Cardiac fibroblast (primary cell): ENCODE data around the gene MROH2A.
A peak's percentile ranks its signal among the peaks of the same experiment; 100 is the strongest.

Source experiments
- DNase-seq, 2 donors: peaks; one replicate each; pipeline versions ENCODE4 v3.0.0 to v3.0.0-alpha.2; 2010; ENCODE audit warnings: low read depth in 2 of 2
- H3K4me3 ChIP-seq, 2 donors: replicated peaks in 1 of 2; 1 replicate in 1 of 2; 2 replicates in 1 of 2; pipeline ENCODE4 v1.5.1; 2011; ENCODE audit warnings: low read depth in 2 of 2, low read length in 2 of 2, mild to moderate bottlenecking in 2 of 2, moderate library complexity in 1 of 2
- TF ChIP-seq, protein P1 (sequence below): IDR thresholded peaks from one replicate; pipeline ENCODE4 v1.5.1; 2011; ENCODE audit warnings: low read depth, mild to moderate bottlenecking, low read length, inconsistent platforms

Gene MROH2A

GRCh38 chr2:233764761-233765160 is 13.4 kb upstream of the MROH2A start:
- no peak for DNase-seq
- H3K4me3 ChIP-seq = no peak overlapping the region
- TF ChIP-seq, protein P1, sequence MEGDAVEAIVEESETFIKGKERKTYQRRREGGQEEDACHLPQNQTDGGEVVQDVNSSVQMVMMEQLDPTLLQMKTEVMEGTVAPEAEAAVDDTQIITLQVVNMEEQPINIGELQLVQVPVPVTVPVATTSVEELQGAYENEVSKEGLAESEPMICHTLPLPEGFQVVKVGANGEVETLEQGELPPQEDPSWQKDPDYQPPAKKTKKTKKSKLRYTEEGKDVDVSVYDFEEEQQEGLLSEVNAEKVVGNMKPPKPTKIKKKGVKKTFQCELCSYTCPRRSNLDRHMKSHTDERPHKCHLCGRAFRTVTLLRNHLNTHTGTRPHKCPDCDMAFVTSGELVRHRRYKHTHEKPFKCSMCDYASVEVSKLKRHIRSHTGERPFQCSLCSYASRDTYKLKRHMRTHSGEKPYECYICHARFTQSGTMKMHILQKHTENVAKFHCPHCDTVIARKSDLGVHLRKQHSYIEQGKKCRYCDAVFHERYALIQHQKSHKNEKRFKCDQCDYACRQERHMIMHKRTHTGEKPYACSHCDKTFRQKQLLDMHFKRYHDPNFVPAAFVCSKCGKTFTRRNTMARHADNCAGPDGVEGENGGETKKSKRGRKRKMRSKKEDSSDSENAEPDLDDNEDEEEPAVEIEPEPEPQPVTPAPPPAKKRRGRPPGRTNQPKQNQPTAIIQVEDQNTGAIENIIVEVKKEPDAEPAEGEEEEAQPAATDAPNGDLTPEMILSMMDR = no peak

- no peak overlapping the region for H3K4me3 ChIP-seq
- DNase-seq = no peak
- TF ChIP-seq, protein P1 = no peak
These were observed 11.7 kb upstream of the MROH2A start for GRCh38 chr2:233766416-233766815.

DNA sequence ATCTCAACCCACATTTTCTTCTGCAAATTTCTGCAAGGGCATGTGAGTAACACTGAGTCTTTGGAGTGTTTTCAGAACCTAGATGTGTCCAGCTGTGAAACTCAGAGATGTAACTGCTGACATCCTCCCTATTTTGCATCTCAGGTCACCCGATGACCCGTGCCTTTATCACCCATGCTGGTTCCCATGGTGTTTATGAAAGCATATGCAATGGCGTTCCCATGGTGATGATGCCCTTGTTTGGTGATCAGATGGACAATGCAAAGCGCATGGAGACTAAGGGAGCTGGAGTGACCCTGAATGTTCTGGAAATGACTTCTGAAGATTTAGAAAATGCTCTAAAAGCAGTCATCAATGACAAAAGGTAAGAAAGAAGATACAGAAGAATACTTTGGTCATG is 10.1 kb upstream of the MROH2A start:
- no peak overlapping the region for H3K4me3 ChIP-seq
- DNase-seq = no peak
- TF ChIP-seq, protein P1 = no peak

DNA sequence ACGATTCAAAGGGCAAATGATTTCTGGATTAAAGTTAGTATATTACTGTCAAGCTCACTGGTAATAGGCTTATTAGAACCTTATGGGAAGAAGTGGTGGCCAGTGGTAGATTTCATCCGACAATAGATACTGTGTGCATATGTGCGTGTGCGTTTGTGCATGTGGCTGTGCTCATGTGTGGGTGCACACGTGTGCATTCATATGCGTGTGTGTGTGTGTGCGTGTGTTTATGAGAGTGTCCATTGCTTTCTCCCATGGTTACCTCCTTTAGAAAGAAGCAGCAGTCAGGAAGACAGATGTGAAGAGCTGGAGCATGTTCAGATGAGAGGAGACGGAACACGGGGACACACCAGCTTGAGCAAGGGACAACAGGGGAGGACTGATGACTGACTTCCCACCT is 8.9 kb upstream of the MROH2A start:
- no peak for DNase-seq
- TF ChIP-seq, protein P1 = no peak
- no peak overlapping the region for H3K4me3 ChIP-seq

DNA sequence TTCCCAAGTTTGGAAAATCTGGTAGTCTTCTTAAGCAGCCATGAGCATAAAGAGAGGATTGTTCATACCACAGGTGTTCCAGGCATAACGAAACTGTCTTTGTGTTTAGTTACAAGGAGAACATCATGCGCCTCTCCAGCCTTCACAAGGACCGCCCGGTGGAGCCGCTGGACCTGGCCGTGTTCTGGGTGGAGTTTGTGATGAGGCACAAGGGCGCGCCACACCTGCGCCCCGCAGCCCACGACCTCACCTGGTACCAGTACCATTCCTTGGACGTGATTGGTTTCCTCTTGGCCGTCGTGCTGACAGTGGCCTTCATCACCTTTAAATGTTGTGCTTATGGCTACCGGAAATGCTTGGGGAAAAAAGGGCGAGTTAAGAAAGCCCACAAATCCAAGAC is 6.0 kb upstream of the MROH2A start:
- H3K4me3 ChIP-seq = no peak overlapping the region
- DNase-seq = no peak
- TF ChIP-seq, protein P1 = no peak

DNA sequence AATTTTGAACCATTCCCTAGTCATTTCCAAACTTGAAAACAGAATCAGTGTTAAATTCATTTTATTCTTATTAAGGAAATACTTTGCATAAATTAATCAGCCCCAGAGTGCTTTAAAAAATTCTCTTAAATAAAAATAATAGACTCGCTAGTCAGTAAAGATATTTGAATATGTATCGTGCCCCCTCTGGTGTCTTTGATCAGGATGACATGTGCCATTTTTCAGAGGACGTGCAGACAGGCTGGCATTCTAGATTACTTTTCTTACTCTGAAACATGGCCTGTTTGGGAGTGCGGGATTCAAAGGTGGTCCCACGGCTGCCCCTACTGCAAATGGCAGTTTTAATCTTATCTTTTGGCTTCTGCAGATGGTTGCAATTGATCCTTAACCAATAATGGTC is 5.5 kb upstream of the MROH2A start:
- no peak overlapping the region for H3K4me3 ChIP-seq
- DNase-seq = peak in 1 of 2 donors; percentile 36
- TF ChIP-seq, protein P1 = no peak

DNA sequence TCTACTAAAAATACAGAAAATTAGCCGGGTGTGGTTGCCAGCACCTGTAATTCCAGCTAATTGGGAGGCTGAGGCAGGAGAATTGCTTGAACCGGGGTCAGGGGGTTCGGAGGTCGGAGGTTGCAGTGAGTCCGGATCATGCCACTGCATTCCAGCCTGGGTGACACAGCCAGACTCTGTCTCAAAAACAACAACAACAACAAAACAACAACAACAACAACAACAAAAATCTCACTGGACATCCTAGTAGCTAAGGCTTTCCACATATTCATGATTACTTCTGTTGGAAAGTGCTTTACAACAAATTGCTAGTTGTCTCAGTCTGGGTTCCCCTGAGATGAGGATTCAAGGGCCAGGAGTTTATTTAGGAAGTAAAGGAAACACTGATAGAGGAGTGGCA is 4.3 kb upstream of the MROH2A start:
- no peak for DNase-seq
- TF ChIP-seq, protein P1 = no peak
- no peak overlapping the region for H3K4me3 ChIP-seq
